HepG2 (cell line): Measurements from ENCODE around the gene THAP3. TPM values are rescaled to one million over a fixed set of nuclear protein-coding genes. Genes with fewer than 3 reads are reported as not detected.

ENCODE experiments used
- AHDC1 ChIP-seq: sonication (generic); formaldehyde crosslinking; IDR thresholded peaks from 2 replicates; pipeline ENCODE4 v1.5.1; 2020; ENCODE audit warnings: mild to moderate bottlenecking, missing genetic modification reagents, borderline replicate concordance
- ASH2L ChIP-seq: fragments of 300-600, 200-600 bp; sonication (generic); IDR thresholded peaks from 2 replicates; pipeline ENCODE4 v1.7.0; 2017; ENCODE audit warnings: low read depth, mild to moderate bottlenecking, moderate library complexity, mixed read lengths, low read length; ENCODE audit not compliant: insufficient read length
- EP300 ChIP-seq, 3 experiments: sonication (generic) in 1 of 3; formaldehyde crosslinking in 1 of 3; IDR thresholded peaks; 2 replicates each; pipeline versions ENCODE4 v1.5.1 to v1.6.1; 2011 to 2020; ENCODE audit warnings: low read depth in 2 of 3, low read length in 2 of 3, borderline replicate concordance in 1 of 3, improper control_type of control experiment in 1 of 3, mild to moderate bottlenecking in 1 of 3, missing genetic modification reagents in 1 of 3, moderate library complexity in 1 of 3
- PAXIP1 ChIP-seq: sonication (generic); formaldehyde crosslinking; conservative IDR thresholded peaks from 2 replicates; pipeline ENCODE4 v1.4.0; 2020; ENCODE audit warnings: mild to moderate bottlenecking, missing genetic modification reagents, moderate library complexity
- PHF21A ChIP-seq: sonication (generic); formaldehyde crosslinking; IDR thresholded peaks from 2 replicates; pipeline ENCODE4 v1.5.0; 2020; ENCODE audit warnings: mild to moderate bottlenecking, missing genetic modification reagents
- THAP11 ChIP-seq: IDR thresholded peaks from 2 replicates; pipeline ENCODE4 v1.6.1; 2016; ENCODE audit warnings: missing biosample characterization, missing genetic modification reagents
- YEATS2 ChIP-seq: sonication (generic); formaldehyde crosslinking; IDR thresholded peaks from 2 replicates; pipeline ENCODE4 v1.4.0; 2020; ENCODE audit warnings: missing genetic modification reagents, borderline replicate concordance
- ZNF749 ChIP-seq: sonication (generic); formaldehyde crosslinking; IDR thresholded peaks from 2 replicates; pipeline ENCODE4 v1.8.0; 2022; ENCODE audit warnings: mild to moderate bottlenecking, missing genetic modification reagents, moderate library complexity, borderline replicate concordance
- ZNF788 ChIP-seq: sonication (generic); formaldehyde crosslinking; IDR thresholded peaks from 2 replicates; pipeline ENCODE4 v1.5.0; 2020; ENCODE audit warnings: mild to moderate bottlenecking, missing genetic modification reagents, borderline replicate concordance
- polyA plus RNA-seq, 8 experiments: library from polyadenylated mRNA; depleted of rRNA in 3 of 8; stranded (reverse) in 7 of 8; unstranded in 1 of 8; fragments of >200 nt; fragmentation: Illumina TruSeq in 4 of 8; extraction: Trizol in 4 of 8; gene quantifications; 2 replicates each; pipeline versions ENCODE4 v1.2.1 to v1.2.3, GENCODE V29; 2011 to 2016; ENCODE audit warnings: low read depth in 4 of 8, missing spikeins in 1 of 8, mixed read lengths in 1 of 8; ENCODE audit not compliant: insufficient read depth in 1 of 8
- total RNA-seq, 5 experiments: library from RNA; depleted of rRNA; stranded (reverse); fragments of >200 nt; fragmentation: Illumina TruSeq; extraction: Trizol; gene quantifications; 2 replicates each; pipeline ENCODE4 v1.2.3, GENCODE V29; 2016; ENCODE audit warnings: low read depth in 1 of 5

Gene THAP3
- total and polyA plus RNA-seq, 2 of the 13 experiments (the other 11 are each of a cell fraction or from before 2014, with no cell fraction given): 10.3 to 14.9 TPM

DNA sequence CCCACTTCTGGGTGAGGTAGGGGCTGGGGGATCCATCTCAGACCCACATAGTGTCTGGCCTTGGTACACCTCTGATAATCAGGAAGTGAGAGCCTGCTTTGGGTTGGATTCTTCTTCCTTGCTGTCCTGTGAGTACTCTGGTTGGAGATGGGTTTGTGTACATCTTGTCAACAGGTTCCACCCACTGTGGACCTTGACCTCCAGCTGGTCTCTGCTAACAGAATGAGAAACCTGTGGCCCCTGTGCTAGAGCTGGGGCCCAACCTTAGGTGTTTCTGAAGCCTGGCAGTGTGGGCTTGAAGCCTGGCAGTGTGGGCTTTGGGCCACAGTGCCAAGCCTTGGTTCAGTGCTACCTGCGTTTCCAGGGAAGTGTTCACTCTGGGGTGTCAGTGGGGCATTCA is 42.3 kb upstream of the THAP3 start (continued):
- TF ChIP-seq PAXIP1 (CRISPR knock-in tag) (peak; percentile 94), ASH2L (peak; percentile 46), AHDC1 (peak; percentile 40; the same call in 1 of the 2 replicates), PHF21A (CRISPR knock-in tag) (peak; percentile 79), EP300 (IDR thresholded peaks at IDR 0.05; ENCODE audit: low read depth in 2 of 2, low read length in 2 of 2) (peak; percentile 61 to 74; a peak in 3 of 4 replicates), EP300 (CRISPR knock-in tag; IDR thresholded peaks at IDR 0.05; ENCODE audit: borderline replicate concordance) (peak; percentile 72; the same call in 1 of the 2 replicates), ZNF749 (peak; percentile 39; the same call in 1 of the 2 replicates), YEATS2 (peak; percentile 59; the same call in 1 of the 2 replicates), THAP11 (CRISPR knock-in tag) (peak; percentile 82), ZNF788 (CRISPR knock-in tag) (peak; percentile 88)
- TF ChIP-seq, all 625 proteins: peak for 165
